ENCODE results near the gene CD72. TPM values are rescaled to one million over a fixed set of nuclear protein-coding genes. Genes with fewer than 3 reads are reported as not detected.

CD72 gene
- polyA plus RNA-seq, 1 donor = 2.6 TPM

Other genes starting within 250 kb of the CD72 start
- gene RUSC2, start 128.3 kb downstream of the CD72 start, polyA plus RNA-seq (ENCODE audit: insufficient read length) = 71.7 TPM
- gene TESK1, start 13.2 kb downstream of the CD72 start, polyA plus RNA-seq (ENCODE audit: insufficient read length) = 42.2 TPM
- not detected for gene SIT1, start 32.5 kb upstream of the CD72 start, polyA plus RNA-seq (ENCODE audit: insufficient read length)
- gene RMRP, start 39.6 kb upstream of the CD72 start, polyA plus RNA-seq (ENCODE audit: insufficient read length) = not detected
- gene CCDC107, start 39.9 kb upstream of the CD72 start, polyA plus RNA-seq (ENCODE audit: insufficient read length) = 22.1 TPM
- 5.6 TPM for gene ARHGEF39, start 46.8 kb upstream of the CD72 start, polyA plus RNA-seq (ENCODE audit: insufficient read length)
- 0.87 TPM for gene CA9, start 55.5 kb upstream of the CD72 start, polyA plus RNA-seq (ENCODE audit: insufficient read length)
- 8,819 TPM for gene TPM2, start 71.5 kb upstream of the CD72 start, polyA plus RNA-seq (ENCODE audit: insufficient read length)
- gene TLN1, start 113.8 kb upstream of the CD72 start, polyA plus RNA-seq (ENCODE audit: insufficient read length) = 87.7 TPM
- 23.5 TPM for gene CREB3, start 114.3 kb upstream of the CD72 start, polyA plus RNA-seq (ENCODE audit: insufficient read length)
- 70.2 TPM for gene GBA2, start 130.8 kb upstream of the CD72 start, polyA plus RNA-seq (ENCODE audit: insufficient read length)
- gene RGP1, start 130.9 kb upstream of the CD72 start, polyA plus RNA-seq (ENCODE audit: insufficient read length) = 17.9 TPM
- 0.77 TPM for gene MSMP, start 135.9 kb upstream of the CD72 start, polyA plus RNA-seq (ENCODE audit: insufficient read length)
- gene NPR2, start 173.2 kb upstream of the CD72 start, polyA plus RNA-seq (ENCODE audit: insufficient read length) = 22.4 TPM
- gene SPAG8, start 193.8 kb upstream of the CD72 start, polyA plus RNA-seq (ENCODE audit: insufficient read length) = 2.3 TPM
- 30.7 TPM for gene HINT2, start 196.6 kb upstream of the CD72 start, polyA plus RNA-seq (ENCODE audit: insufficient read length)
- 0.18 TPM for gene FAM221B, start 210.3 kb upstream of the CD72 start, polyA plus RNA-seq (ENCODE audit: insufficient read length)
- gene TMEM8B, start 210.8 kb upstream of the CD72 start, polyA plus RNA-seq (ENCODE audit: insufficient read length) = 20.3 TPM

All from forelimb muscle (tissue), 1 donor.